Measurements from ENCODE around the gene USP12.
A peak's percentile ranks its signal among the peaks of the same experiment; 100 is the strongest.
"Not testable (repeated sequence)": the region's sequence is repeated elsewhere in the genome, so short reads cannot be mapped to it uniquely, and the experiment has no call there.

Gene USP12

DNA sequence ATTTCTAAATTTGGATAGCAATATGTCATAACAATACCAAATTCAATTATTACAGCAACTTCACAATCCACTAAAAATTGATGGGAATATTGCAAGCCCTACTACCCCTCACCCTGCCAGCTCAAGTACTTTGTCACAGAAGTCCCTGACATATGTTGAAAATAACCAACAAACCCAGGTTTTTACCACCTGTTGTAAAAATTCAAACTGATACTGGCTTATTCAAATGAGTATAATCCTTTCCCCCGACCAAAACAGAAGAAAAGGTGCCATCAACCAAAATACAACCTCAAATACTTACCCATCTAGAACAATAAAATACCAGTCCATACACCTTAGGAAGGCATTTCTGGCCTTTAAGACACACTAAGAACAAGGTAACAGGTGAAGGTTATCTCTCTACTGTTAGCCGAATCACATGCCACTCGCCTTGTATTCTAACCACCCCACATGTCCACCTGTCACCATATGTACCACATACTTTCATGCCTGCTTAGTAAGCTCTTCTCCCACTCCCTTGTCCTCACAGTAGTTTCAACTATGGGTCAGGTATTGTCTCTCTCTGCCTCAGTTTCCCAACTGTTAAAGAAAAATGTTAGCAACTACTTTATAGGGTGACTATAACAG is 53.1 kb downstream of the USP12 start:
- no peak for DNase-seq

- no peak for DNase-seq
Measured at GRCh38 chr13:27117952-27118351, 53.7 kb downstream of the USP12 start.

DNA sequence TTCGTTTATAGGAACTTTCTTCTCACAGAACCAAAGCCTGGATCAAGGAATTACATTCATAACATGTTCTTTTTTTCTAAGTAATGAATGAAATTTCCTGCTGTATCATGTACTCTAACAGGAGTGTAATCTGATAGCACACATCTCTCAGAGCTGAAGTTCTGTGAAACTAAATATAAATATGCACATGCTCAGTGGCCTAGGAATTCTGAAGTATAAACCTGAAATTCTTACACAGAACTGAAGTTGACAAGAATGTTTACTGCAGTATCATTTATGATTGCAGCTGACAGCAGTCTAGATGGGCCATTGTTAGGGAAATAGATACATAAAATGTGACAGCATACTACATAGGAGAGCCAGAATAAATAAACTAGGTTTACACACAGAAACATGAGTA is 54.5 kb downstream of the USP12 start:
- DNase-seq = no peak

- DNase-seq = no peak
Measured at GRCh38 chr13:27113436-27113835, 58.2 kb downstream of the USP12 start.

DNA sequence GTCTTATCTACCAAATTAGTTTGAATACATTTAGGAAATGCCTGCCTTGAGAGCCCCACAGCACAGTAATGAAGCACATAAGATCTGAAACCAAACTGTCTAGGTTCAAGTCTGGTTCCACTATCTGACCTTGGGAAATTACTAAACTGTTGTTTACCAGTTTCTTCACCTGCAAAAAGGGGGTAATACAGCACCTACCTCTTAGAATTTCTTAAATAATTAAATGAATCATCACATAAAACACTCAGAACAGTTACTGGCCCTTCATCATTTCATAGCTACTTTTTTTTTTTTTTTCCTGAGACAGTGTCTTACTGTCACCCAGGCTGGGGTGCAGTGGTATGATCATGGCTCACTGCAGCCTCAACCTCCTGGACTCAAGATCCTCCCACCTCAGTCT is 59.6 kb downstream of the USP12 start:
- DNase-seq = no peak

GRCh38 chr13:27110056-27110746 is 61.4 kb downstream of the USP12 start:
- DNase-seq = no peak

GRCh38 chr13:27106144-27106543 is 65.5 kb downstream of the USP12 start:
- no peak for DNase-seq

DNA sequence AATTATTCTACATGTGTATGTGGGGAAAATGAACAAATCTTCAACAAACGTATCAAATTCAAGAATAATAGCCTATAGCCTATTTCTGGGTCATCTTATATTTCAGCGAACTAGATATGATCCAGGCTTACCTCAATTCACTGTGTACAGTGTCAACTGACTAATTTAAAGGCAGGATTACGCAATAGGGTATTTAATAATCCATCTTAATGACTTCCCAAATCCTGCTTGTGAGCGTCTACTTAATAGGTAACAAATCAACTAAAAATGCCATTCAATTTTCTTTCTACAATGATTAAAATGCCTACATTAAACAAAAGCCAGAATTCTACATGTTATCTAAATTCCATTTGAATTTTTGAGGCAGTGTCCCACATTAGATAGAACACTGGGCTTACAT is 67.0 kb downstream of the USP12 start:
- DNase-seq = peak; percentile 18

- no peak for DNase-seq
Measured at GRCh38 chr13:27101847-27102246, 69.8 kb downstream of the USP12 start.

- no peak for DNase-seq
Measured at GRCh38 chr13:27101289-27101688, 70.3 kb downstream of the USP12 start.

GRCh38 chr13:27097691-27098090 is 73.9 kb downstream of the USP12 start:
- no peak for DNase-seq

DNA sequence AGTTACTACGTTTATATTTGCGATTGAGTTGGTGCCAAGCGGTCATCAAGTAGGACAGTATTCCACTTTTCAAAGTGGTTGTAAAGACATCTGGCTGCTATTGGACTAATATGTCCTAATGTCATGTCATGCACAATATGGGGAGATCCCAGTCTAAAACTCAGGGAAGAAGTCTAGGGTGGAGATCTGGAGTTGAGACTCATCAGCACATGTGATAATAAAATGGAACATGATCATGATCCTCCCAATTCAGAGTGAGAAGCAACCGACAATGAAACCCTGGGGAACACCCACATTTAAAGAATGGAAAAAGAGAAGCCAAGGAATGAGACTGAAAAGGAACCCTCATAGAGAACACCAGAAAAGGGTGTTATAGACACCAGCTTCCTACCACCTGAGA is 80.2 kb downstream of the USP12 start:
- DNase-seq = no peak

DNA sequence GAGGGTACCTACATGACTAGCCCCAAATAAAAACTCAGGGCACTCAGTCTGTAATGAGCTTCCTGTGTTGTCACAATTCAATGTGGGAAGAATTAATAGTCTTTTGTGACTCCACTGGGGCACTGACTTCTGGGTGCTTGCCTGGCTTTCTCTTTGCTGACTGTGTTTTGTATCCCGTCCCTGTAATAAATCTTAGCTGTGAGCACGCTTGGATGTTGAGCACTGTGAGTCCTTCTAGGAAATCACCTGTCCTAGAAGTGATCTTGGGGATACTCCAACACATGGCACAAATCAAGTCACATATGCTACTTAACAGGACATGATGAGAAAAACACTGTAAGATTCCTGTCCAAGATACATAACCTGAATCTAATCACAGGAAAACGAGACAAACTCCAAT is 83.0 kb downstream of the USP12 start:
- no peak for DNase-seq

DNA sequence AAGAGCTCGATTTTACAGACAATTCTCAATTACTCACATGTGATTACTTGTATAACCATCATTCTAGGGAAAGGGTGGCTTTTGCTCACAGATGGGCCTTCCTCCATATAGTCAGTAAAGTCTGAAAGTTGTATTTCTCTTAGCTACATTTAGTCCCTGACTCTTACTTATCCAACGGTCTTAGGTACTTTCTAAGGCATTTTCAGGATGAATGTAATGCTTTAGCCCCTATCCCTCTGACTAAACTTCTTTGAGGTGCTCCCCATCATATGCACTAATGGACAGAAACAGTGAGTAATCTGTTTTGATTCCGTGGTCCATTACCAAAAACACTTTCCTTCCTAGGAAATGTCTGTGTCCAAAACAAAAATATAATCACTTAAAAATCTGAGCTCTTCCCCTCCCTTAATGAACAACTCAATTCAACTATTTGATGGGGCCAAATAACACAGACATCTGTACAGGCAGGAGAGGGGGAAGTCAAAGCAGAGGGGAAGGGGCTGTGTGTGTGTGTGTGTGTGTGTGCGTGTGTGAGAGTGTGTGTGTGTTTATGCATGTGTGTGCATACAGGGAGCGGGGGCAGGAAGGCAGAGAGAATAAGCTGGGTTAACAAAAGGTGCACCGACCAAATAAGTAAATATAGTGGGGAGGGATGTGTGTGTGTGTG is 84.9 kb downstream of the USP12 start:
- no peak for DNase-seq

GRCh38 chr13:27083183-27083582 is 88.4 kb downstream of the USP12 start:
- no peak for DNase-seq

DNA sequence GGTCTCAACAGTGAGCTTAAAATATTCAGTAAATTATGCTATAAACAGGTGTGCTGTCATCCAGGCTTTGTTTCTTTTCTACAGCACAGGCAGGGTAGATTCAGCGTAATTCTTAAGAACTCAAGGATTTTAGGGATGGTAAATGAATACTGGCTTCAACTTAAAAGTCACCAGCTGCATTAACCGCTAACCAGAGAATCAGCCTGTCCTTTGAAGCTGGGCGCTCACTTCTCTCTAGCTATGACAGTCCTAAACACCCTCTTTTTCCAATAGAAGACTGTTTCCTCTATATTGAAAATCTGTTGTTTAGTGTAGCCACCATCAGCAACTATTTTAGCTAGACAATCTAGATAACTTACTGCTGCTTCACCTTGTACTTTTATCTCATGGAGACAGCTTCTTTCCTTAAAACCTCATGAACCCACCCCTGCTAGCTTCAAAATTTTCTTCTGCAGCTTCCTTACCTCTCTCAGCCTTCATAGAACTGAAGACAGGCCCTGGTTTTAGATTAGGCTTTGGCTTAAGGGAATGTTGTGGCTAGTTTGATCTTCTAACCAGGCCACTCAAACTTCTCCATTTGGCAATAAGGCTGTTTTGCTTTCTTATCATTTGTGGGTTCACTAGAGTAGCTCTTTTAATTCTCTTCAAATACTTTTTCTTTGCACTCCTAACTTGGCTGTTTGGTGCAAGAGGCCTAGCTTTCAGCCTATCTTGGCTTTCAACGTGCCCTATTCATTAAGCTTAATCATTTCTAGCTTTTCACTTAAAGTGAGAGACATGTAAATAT is 89.5 kb downstream of the USP12 start:
- DNase-seq = no peak

GRCh38 chr13:27080018-27080948 is 91.3 kb downstream of the USP12 start:
- DNase-seq = no peak

DNA sequence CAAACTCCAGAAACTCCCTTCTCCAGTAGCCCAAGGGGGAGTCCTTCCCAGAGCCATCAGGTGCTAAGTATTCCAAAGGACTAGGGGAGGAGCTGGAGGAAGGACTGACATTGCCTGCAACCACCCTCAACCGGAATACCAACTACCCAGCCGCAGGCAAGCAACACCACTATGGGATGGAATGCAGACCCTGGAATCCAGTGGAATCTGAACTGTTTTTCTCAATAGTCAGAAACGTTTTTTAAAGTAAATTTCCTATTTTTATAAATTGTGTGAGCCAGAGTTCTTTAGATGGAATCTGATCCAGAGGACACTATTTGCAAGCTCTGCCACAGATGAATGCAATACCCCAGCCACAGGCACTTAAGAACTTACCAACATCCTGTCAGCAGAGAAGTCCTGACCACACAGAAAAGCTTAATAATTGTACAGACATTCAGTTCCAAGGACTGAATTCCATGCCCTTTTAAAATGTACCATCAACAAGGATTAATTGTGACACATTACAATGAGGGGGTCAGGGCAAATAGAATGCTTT is 92.1 kb downstream of the USP12 start:
- DNase-seq = no peak

GRCh38 chr13:27077451-27077850 is 94.2 kb downstream of the USP12 start:
- DNase-seq = no peak

DNA sequence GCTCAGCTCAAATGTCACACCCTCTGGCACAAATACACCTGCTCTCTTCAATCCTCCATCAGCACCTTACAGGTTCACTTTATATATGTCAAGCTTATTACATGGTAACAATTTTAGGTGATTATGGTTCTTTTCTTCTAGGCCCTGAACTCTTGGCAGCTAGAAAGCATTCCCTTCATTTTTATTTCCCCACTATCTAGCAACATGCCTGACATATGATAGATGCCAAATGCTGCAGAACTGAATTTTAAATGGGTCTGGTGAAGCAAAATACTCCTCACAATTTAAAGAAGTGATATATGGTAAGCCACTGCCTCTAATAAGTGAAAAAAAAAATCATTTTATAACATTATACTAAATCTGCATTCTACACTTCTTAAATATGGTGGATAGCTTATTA is 95.2 kb downstream of the USP12 start:
- DNase-seq = no peak

DNA sequence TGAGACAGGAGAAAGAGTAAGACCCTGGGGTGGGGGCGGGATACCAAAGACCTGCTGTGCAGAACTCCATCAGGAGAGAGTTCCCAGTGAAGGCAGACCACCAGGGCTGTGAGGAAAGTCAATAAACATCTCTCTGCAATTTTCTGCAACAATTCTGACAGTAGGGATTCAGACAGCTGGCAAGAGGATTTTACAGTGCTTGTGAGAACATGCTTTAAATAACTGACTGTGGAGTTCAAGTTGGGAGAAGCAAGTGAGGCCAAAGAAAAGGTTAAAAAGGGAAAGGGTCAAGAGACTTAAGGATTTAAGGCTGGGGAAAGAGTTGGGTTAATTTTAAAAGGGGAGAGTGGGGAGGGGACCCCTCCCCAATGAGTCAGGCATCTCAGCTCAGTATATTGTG is 98.4 kb downstream of the USP12 start:
- no peak for DNase-seq

- DNase-seq = not testable (repeated sequence)
Measured at GRCh38 chr13:27066123-27066522, 105.5 kb downstream of the USP12 start.
